Measurements from ENCODE around the gene CARD10. TPM values are rescaled to one million over a fixed set of nuclear protein-coding genes. Genes with fewer than 3 reads are reported as not detected.

CARD10 gene
- 1 to 10 TPM; 1.1 to 7.5 (median 2.0) TPM for total RNA-seq

GRCh38 chr22:37519268-37520195 is at the start of gene CARD10:
Gene CARD10 (minus strand): TSS chr22:37519415. CDS start chr22:37519200, 215 bp downstream.
- H3K4me1 ChIP-seq (replicated peaks in 1 of 2): peaks cover 3 to 16% of the 10 kb centered on the region in 2 donors
- ATAC-seq (replicated peaks in 6 of 8): peak; percentile 70 to 84 (median 80)
- in situ Hi-C loops (cut with MboI; ENCODE audit: low pct_unique_long_range_greater_than_20kb in 2 of 9, low sequenced_read_pairs in 9 of 9, unreplicated experiment in 9 of 9): no loop called here
- peak within 1 kb of the TSS; percentile 30 to 50 (median 39) for H3K4me3 ChIP-seq
- WGBS, 10 experiments: 40 to 53% methylated on average over 2 to 3 of the region's 99 CpGs; no CpG with 5 or more reads in 8 of the 10 experiments
- H3K27ac ChIP-seq: no peak within 1 kb of the TSS

GRCh38 chr22:37568448-37569008 is 49.3 kb upstream of the CARD10 start:
- peaks cover under 1 to 7% of the 10 kb centered on the region in 2 donors for H3K4me1 ChIP-seq (replicated peaks in 1 of 2)
- ATAC-seq (replicated peaks in 6 of 8): peak in 4 of 8 experiments; percentile 3 to 17 (median 8)

GRCh38 chr22:37568012-37568411 is 48.8 kb upstream of the CARD10 start:
- Histone ChIP-seq H3K4me1 (replicated peaks in 1 of 2) (peaks cover 5 to 12% of the 10 kb centered on the region in 2 donors), H3K27ac (no peak overlapping the region), H3K4me3 (no peak overlapping the region)
- in situ Hi-C loops (cut with MboI; ENCODE audit: low pct_unique_long_range_greater_than_20kb in 2 of 9, low sequenced_read_pairs in 9 of 9, unreplicated experiment in 9 of 9): loop anchor here in 1 of 9 experiments (10.0 kb wide), 1 partner anchor 253 kb away; no protein-coding TSS in a partner anchor
- WGBS, 10 experiments: 80% methylated on average over 1 of the region's 15 CpGs; no CpG with 5 or more reads in 9 of the 10 experiments
- ATAC-seq (replicated peaks in 6 of 8): no peak

More at GRCh38 chr22:37568448-37569008, 49.3 kb upstream of the CARD10 start:
- in situ Hi-C loops (cut with MboI; ENCODE audit: low pct_unique_long_range_greater_than_20kb in 2 of 9, low sequenced_read_pairs in 9 of 9, unreplicated experiment in 9 of 9): loop anchor here in 1 of 9 experiments (10.0 kb wide), 1 partner anchor 254 kb away; no protein-coding TSS in a partner anchor
- WGBS, 10 experiments: no CpG with 5 or more reads among the region's 14 CpGs
- Histone ChIP-seq H3K27ac (no peak overlapping the region), H3K4me3 (no peak overlapping the region)

- peak; percentile 18 to 90 (median 70) for ATAC-seq (replicated peaks in 6 of 8)
- H3K4me3 ChIP-seq: no peak overlapping the region
- H3K4me1 ChIP-seq (replicated peaks in 1 of 2): peaks cover 5 to 21% of the 10 kb centered on the region in 2 donors
- 38 to 81% (median 62%) methylated on average over 2 to 8 of the region's 16 CpGs; no CpG with 5 or more reads in 4 of the 10 experiments for WGBS, 10 experiments
- in situ Hi-C loops (cut with MboI; ENCODE audit: low pct_unique_long_range_greater_than_20kb in 2 of 9, low sequenced_read_pairs in 9 of 9, unreplicated experiment in 9 of 9): loop anchor here in 1 of 9 experiments (10.0 kb wide), 1 partner anchor 252 kb away; no protein-coding TSS in a partner anchor
- H3K27ac ChIP-seq: no peak overlapping the region
Measured at GRCh38 chr22:37566903-37567798, 47.9 kb upstream of the CARD10 start.

GRCh38 chr22:37566329-37566837 is 47.2 kb upstream of the CARD10 start:
- Histone ChIP-seq H3K4me1 (replicated peaks in 1 of 2) (peaks cover 12 to 25% of the 10 kb centered on the region in 2 donors), H3K4me3 (no peak overlapping the region), H3K27ac (no peak overlapping the region)
- in situ Hi-C loops (cut with MboI; ENCODE audit: low pct_unique_long_range_greater_than_20kb in 2 of 9, low sequenced_read_pairs in 9 of 9, unreplicated experiment in 9 of 9): loop anchor here in 1 of 9 experiments (10.0 kb wide), 1 partner anchor 252 kb away; no protein-coding TSS in a partner anchor
- no CpG with 5 or more reads among the region's 28 CpGs for WGBS, 10 experiments
- no peak for ATAC-seq (replicated peaks in 6 of 8)

- no peak for ATAC-seq (replicated peaks in 6 of 8)
- Histone ChIP-seq H3K4me3 (no peak overlapping the region), H3K27ac (no peak overlapping the region), H3K4me1 (replicated peaks in 1 of 2) (peaks cover 17 to 25% of the 10 kb centered on the region in 2 donors)
- WGBS, 10 experiments: 30 to 93% methylated on average over 3 to 4 of the region's 17 CpGs; no CpG with 5 or more reads in 8 of the 10 experiments
- in situ Hi-C loops (cut with MboI; ENCODE audit: low pct_unique_long_range_greater_than_20kb in 2 of 9, low sequenced_read_pairs in 9 of 9, unreplicated experiment in 9 of 9): loop anchor here in 1 of 9 experiments (10.0 kb wide), 1 partner anchor 251 kb away; no protein-coding TSS in a partner anchor
Measured at GRCh38 chr22:37565830-37566229, 46.6 kb upstream of the CARD10 start.

- no peak overlapping the region for H3K4me3 ChIP-seq
- in situ Hi-C loops (cut with MboI; ENCODE audit: low pct_unique_long_range_greater_than_20kb in 2 of 9, low sequenced_read_pairs in 9 of 9, unreplicated experiment in 9 of 9): loop anchor here in 1 of 9 experiments (10.0 kb wide), 1 partner anchor 249 kb away; no protein-coding TSS in a partner anchor
- no peak overlapping the region for H3K27ac ChIP-seq
- H3K4me1 ChIP-seq (replicated peaks in 1 of 2): peaks cover 17 to 30% of the 10 kb centered on the region in 2 donors
- ATAC-seq (replicated peaks in 6 of 8): no peak
- 60 to 87% (median 81%) methylated on average over 1 to 6 of the region's 7 CpGs; no CpG with 5 or more reads in 4 of the 10 experiments for WGBS, 10 experiments
Measured at GRCh38 chr22:37564111-37564711, 45.0 kb upstream of the CARD10 start.

- no peak overlapping the region for H3K4me3 ChIP-seq
- peak in 5 of 8 experiments; percentile 4 to 28 (median 10) for ATAC-seq (replicated peaks in 6 of 8)
- 3 to 92% (median 40%) methylated on average over 1 to 6 of the region's 14 CpGs; no CpG with 5 or more reads in 3 of the 10 experiments for WGBS, 10 experiments
- no peak overlapping the region for H3K27ac ChIP-seq
- in situ Hi-C loops (cut with MboI; ENCODE audit: low pct_unique_long_range_greater_than_20kb in 2 of 9, low sequenced_read_pairs in 9 of 9, unreplicated experiment in 9 of 9): loop anchor here in 1 of 9 experiments (10.0 kb wide), 1 partner anchor 249 kb away; no protein-coding TSS in a partner anchor
- H3K4me1 ChIP-seq (replicated peaks in 1 of 2): peaks cover 17 to 29% of the 10 kb centered on the region in 2 donors
Measured at GRCh38 chr22:37563153-37564081, 44.2 kb upstream of the CARD10 start.

GRCh38 chr22:37562049-37562875 is 43.0 kb upstream of the CARD10 start:
- in situ Hi-C loops (cut with MboI; ENCODE audit: low pct_unique_long_range_greater_than_20kb in 2 of 9, low sequenced_read_pairs in 9 of 9, unreplicated experiment in 9 of 9): loop anchor here in 1 of 9 experiments (10.0 kb wide), 1 partner anchor 247 kb away; no protein-coding TSS in a partner anchor
- ATAC-seq (replicated peaks in 6 of 8): no peak
- peak overlapping the region in 3 of 5 donors; percentile 51 to 77 (median 74) for H3K4me3 ChIP-seq
- H3K4me1 ChIP-seq (replicated peaks in 1 of 2): peaks cover 17 to 28% of the 10 kb centered on the region in 2 donors
- H3K27ac ChIP-seq: no peak overlapping the region
- 40 to 100% (median 53%) methylated on average over 1 to 7 of the region's 14 CpGs; no CpG with 5 or more reads in 7 of the 10 experiments for WGBS, 10 experiments
